Loucy (cell line): Measurements from ENCODE around the gene CTBP2.

ENCODE experiments used
- H2AFZ ChIP-seq: fragments of 200-600 bp; sonication (generic); 2 replicates; pipeline ENCODE4 v1.6.0; 2016; ENCODE audit warnings: antibody characterized with exemption, mild to moderate bottlenecking, low read length, moderate library complexity
- H3F3A ChIP-seq: fragments of 200-600 bp; 2 replicates; pipeline ENCODE4 v1.6.0; 2016; ENCODE audit warnings: antibody characterized with exemption, low read depth, mild to moderate bottlenecking
- H3K27me3 ChIP-seq: fragments of 200-600 bp; sonication (generic); 2 replicates; pipeline ENCODE4 v1.6.1; 2014; ENCODE audit warnings: low read length, mild to moderate bottlenecking; ENCODE audit not compliant: insufficient read depth, poor library complexity, severe bottlenecking
- H3K36me3 ChIP-seq: fragments of 200-600 bp; sonication (generic); 2 replicates; pipeline ENCODE4 v1.6.1; 2016; ENCODE audit warnings: low read length; ENCODE audit not compliant: insufficient read depth
- H3K4me1 ChIP-seq: fragments of 200-600 bp; sonication (generic); 2 replicates; pipeline ENCODE4 v1.5.1; 2014; ENCODE audit warnings: low read length, mild to moderate bottlenecking; ENCODE audit not compliant: insufficient read depth, poor library complexity, severe bottlenecking
- H3K4me2 ChIP-seq: fragments of 200-600 bp; sonication (generic); 2 replicates; pipeline ENCODE4 v1.6.0; 2014; ENCODE audit warnings: antibody characterized with exemption, low read length, low read depth, mild to moderate bottlenecking; ENCODE audit not compliant: poor library complexity, severe bottlenecking
- H3K4me3 ChIP-seq: fragments of 200-600 bp; sonication (generic); 2 replicates; pipeline ENCODE4 v1.5.1; 2014; ENCODE audit warnings: low read length, mild to moderate bottlenecking, mixed read lengths; ENCODE audit not compliant: poor library complexity, severe bottlenecking
- H3K79me2 ChIP-seq: fragments of 200-600 bp; sonication (generic); 2 replicates; pipeline ENCODE4 v1.6.1; 2014; ENCODE audit warnings: low read length; ENCODE audit not compliant: insufficient read depth
- H3K9ac ChIP-seq: fragments of 200-600 bp; sonication (generic); 2 replicates; pipeline ENCODE4 v1.6.0; 2014; ENCODE audit warnings: mild to moderate bottlenecking, low read depth, low read length, moderate library complexity; ENCODE audit not compliant: poor library complexity, severe bottlenecking
- H3K9me2 ChIP-seq: fragments of 200-600 bp; sonication (generic); replicated peaks from 2 replicates; pipeline ENCODE4 v1.6.1; 2016; ENCODE audit warnings: low read depth, low read length, mixed read lengths
- H3K9me3 ChIP-seq: fragments of 200-600 bp; sonication (generic); 2 replicates; pipeline ENCODE4 v1.6.1; 2014; ENCODE audit warnings: mild to moderate bottlenecking, antibody characterized with exemption, low read length, low read depth; ENCODE audit not compliant: insufficient read depth
- H4K20me1 ChIP-seq: fragments of 200-600 bp; sonication (generic); 2 replicates; pipeline ENCODE4 v1.6.0; 2014; ENCODE audit warnings: antibody characterized with exemption, low read length, mild to moderate bottlenecking; ENCODE audit not compliant: insufficient read depth, poor library complexity, severe bottlenecking
- EZH2phosphoT487 ChIP-seq: fragments of 200-600 bp; IDR thresholded peaks from 2 replicates; pipeline ENCODE4 v1.6.1; 2018; ENCODE audit warnings: antibody characterized with exemption, mild to moderate bottlenecking, moderate library complexity, borderline replicate concordance
- TF ChIP-seq, protein P1 (sequence below): fragments of 200-600 bp; sonication (generic); conservative IDR thresholded peaks from 2 replicates; pipeline ENCODE4 v1.5.1; 2014; ENCODE audit warnings: mild to moderate bottlenecking, antibody characterized with exemption, low read length

The CTBP2 gene

DNA sequence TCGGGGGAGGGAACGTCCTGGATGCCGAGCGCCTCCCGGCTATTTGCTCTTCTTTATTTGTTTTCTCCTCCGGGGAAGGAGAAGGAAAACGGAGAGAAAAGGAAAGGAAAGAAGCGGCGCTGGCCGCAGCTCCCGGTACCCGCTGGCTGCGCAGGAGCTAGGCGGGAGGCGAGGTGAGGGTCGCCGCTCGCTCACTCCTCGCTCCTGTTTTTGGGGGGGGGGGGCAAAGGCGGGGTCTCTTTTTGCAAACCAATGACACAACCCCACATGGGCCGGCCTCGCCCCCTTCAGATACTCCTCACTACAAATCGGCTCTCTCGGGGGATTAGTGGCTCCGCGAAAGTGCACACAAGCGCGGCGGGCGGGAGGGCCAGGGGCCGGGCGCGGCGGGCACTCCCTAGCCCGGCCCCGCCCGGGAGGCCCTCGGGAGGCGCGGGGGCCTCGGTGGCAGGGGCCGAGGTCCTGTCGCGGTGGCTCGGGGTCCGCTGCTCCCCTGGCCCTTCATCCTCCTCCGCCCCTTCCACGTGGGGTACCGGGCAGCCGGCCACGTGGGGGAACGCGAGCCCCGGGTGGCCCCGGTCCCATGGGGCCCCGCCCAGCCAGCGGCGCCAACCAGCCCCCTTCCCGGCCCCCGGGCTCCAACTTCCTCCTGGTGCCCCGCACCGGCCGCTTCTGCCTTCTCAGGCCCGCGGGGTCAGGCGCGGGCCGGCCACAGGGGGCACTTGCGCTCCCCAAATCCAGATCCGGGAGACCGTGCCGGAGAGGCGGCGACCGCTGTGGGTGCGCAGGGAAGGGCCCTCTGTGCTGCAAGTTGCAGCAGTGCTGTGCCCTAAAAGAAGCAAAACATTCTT, 718 bp upstream of the CTBP2 start:
- Histone ChIP-seq H3F3A (no peaks in the 10 kb centered on the region), H3K9me2 (no peaks in the 10 kb centered on the region), H4K20me1 (no peaks in the 10 kb centered on the region), H3K9me3 (no peaks in the 10 kb centered on the region), H3K27me3 (no peaks in the 10 kb centered on the region), H3K4me2 (no peak overlapping the region), H3K79me2 (no peaks in the 10 kb centered on the region), H3K4me1 (no peaks in the 10 kb centered on the region), H3K9ac (no peak overlapping the region), H3K36me3 (no peaks in the 10 kb centered on the region), H2AFZ (no peak overlapping the region), H3K4me3 (no peak overlapping the region)
- TF ChIP-seq, protein P1, sequence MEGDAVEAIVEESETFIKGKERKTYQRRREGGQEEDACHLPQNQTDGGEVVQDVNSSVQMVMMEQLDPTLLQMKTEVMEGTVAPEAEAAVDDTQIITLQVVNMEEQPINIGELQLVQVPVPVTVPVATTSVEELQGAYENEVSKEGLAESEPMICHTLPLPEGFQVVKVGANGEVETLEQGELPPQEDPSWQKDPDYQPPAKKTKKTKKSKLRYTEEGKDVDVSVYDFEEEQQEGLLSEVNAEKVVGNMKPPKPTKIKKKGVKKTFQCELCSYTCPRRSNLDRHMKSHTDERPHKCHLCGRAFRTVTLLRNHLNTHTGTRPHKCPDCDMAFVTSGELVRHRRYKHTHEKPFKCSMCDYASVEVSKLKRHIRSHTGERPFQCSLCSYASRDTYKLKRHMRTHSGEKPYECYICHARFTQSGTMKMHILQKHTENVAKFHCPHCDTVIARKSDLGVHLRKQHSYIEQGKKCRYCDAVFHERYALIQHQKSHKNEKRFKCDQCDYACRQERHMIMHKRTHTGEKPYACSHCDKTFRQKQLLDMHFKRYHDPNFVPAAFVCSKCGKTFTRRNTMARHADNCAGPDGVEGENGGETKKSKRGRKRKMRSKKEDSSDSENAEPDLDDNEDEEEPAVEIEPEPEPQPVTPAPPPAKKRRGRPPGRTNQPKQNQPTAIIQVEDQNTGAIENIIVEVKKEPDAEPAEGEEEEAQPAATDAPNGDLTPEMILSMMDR: no peak

DNA sequence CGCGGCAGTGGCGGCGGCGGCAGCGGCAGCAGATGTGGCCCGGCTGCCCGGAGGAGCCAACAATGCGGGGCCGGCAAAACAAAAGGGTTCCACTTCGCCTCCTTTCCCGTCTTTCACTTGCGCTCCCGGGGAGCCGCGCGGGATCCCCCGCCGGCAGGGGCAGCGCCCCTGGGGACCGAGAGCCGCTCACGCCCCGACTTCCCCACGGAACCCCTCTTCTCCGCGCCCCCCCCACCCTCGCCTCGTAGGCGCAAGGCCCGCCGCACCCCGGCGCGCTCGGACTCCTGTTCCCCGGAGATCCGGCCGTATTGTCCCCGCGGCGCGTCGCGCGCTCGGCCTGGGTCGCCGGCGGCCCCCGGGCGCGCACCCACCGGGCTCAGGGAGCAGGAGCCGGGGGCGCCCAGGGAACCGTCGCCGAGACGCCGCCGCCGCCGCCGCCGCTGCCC, 854 bp downstream of the CTBP2 start:
- Histone ChIP-seq H3K4me1 (no peaks in the 10 kb centered on the region), H3K36me3 (no peaks in the 10 kb centered on the region), H4K20me1 (no peaks in the 10 kb centered on the region), H3K9me3 (no peaks in the 10 kb centered on the region), H3K9me2 (no peaks in the 10 kb centered on the region), H3K79me2 (no peaks in the 10 kb centered on the region), H3K27me3 (no peaks in the 10 kb centered on the region), H3K9ac (no peak overlapping the region), H3K4me3 (no peak overlapping the region), H2AFZ (no peak overlapping the region), H3K4me2 (no peak overlapping the region), H3F3A (no peaks in the 10 kb centered on the region)
- TF ChIP-seq EZH2phosphoT487: no peak
- TF ChIP-seq, protein P1: no peak

DNA sequence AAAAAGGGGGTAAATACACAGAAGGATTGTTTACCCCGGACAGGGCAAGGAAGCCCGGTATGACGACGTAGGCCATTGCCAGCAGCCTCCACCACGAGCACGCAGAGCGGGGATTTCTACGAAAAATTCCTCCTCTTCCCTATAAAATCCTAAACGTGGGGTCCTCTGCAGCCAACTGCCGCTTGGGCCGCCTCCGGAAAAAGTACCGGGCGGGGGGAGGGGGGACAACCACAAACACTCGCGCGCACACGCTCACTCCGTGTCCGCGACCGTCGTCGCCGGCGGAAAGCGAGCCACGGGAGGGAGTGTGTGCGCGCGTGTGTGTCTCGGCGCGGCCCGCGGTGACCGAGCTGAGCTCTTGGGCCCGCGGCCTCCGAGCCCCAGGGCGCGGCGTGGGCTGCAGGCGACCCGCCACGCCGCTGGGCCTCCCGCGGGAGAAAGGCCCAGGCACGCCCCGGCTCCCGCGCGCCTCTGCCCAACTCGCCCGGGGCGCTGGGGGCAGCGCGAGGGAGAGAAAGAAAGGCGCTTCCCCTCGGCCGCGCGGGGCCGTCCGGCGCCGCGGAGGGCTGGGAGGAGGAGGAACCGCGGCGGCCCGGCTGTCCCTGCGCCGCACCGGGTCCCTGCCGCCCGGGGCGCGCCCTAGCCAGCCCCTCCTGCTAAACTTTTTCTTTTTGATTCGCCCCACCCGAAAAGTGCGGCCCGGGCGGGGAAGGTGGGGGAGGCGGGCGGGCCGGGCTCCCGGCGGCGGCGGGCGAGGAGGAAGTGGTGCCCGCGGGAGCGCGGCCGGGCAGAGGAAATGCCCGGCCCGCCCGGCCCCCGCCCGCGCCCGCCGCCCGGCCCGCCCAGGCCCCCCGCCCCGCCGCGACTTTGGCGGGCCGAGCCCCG, 1.5 kb downstream of the CTBP2 start:
- H3K9me2 ChIP-seq: no peaks in the 10 kb centered on the region
- H3K79me2 ChIP-seq: no peaks in the 10 kb centered on the region
- no peak overlapping the region for H2AFZ ChIP-seq
- H4K20me1 ChIP-seq: no peaks in the 10 kb centered on the region
- no peak overlapping the region for H3K4me2 ChIP-seq
- no peaks in the 10 kb centered on the region for H3K9me3 ChIP-seq
- no peaks in the 10 kb centered on the region for H3F3A ChIP-seq
- H3K4me3 ChIP-seq: no peak overlapping the region
- no peak for TF ChIP-seq EZH2phosphoT487
- TF ChIP-seq, protein P1: no peak
- no peaks in the 10 kb centered on the region for H3K36me3 ChIP-seq
- no peaks in the 10 kb centered on the region for H3K27me3 ChIP-seq
- no peak overlapping the region for H3K9ac ChIP-seq
- H3K4me1 ChIP-seq: no peaks in the 10 kb centered on the region
